Chondrocyte (in vitro differentiated cells): Measurements from ENCODE around the gene LSS. TPM values are rescaled to one million over a fixed set of nuclear protein-coding genes. Genes with fewer than 3 reads are reported as not detected.

Experiments used
- DNase-seq: peaks from one replicate; pipeline ENCODE4 v3.0.0; 2021; ENCODE audit warnings: mixed read lengths, low spot score
- H3K27ac Mint-ChIP-seq: one replicate; pipeline ENCODE4 v1.8.0; 2021; ENCODE audit warnings: mild to moderate bottlenecking, moderate library complexity, mixed read lengths; ENCODE audit not compliant: unreplicated experiment
- H3K27me3 Mint-ChIP-seq: 2 replicates; pipeline ENCODE4 v1.8.0; 2021; ENCODE audit warnings: low read depth, mixed read lengths
- H3K36me3 Mint-ChIP-seq: 2 replicates; pipeline ENCODE4 v1.8.0; 2021; ENCODE audit warnings: low read depth, mixed read lengths
- H3K4me1 Mint-ChIP-seq: 2 replicates; pipeline ENCODE4 v1.8.0; 2021; ENCODE audit warnings: low read depth, mild to moderate bottlenecking, mixed read lengths
- H3K4me3 Mint-ChIP-seq: one replicate; pipeline ENCODE4 v1.8.0; 2021; ENCODE audit warnings: mild to moderate bottlenecking, moderate library complexity, mixed read lengths; ENCODE audit not compliant: unreplicated experiment
- H3K9me3 Mint-ChIP-seq: 2 replicates; pipeline ENCODE4 v1.8.0; 2021; ENCODE audit warnings: low read depth, mixed read lengths
- total RNA-seq: library from RNA; stranded (reverse); gene quantifications from 3 replicates; pipeline ENCODE4 v1.2.1, GENCODE V29; 2021
- TF ChIP-seq, protein P1 (sequence below): fragments of 200-600 bp; sonication (generic); IDR thresholded peaks from 2 replicates; pipeline ENCODE4 v1.5.0; 2021; ENCODE audit warnings: antibody characterized with exemption, mild to moderate bottlenecking, moderate library complexity

The LSS gene
- total RNA-seq, 1 donor from 2014 or later, result 107 TPM

DNA sequence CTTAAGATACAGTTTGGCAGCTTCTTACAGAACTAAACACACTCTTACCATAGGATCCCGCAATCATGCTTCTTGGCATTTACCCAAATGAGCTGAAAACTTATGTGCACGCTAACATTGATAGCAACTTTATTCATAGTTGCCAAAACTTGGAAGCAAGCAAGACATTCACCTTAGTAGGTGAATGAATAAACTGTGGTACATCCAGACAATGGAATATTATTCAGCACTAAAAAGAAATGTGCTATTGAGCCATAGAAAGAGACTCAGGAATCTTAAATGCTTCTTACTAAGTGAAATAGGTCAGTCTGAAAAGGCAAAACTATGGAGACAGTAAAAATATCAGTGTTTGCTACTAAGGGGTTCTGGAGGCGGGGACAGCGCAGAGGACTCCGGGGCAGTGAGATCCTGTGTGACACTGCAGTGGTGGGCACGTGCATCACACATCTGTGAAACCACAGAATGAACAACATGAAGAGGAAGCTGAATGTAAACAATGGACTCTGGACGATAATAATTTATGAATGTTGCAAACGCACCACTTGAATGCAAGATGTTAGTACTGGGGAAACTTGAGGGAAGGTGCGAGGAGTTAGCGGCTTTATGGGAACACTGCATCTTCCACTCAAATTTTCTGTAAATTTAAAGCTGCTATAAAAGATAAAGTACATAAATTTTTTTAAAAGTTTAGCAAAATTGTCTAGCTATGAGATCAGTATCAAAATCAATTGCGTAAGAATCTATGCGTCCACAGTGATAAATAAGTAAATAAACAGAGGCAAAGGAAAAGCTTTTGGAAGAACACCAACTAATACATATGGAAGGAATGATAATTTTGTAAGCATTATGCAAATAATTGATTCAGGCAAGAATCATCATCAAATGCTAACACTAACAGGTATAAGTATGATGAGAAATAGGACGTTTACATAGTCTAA lies 28.9 kb downstream of the LSS start:
- TF ChIP-seq, protein P1, sequence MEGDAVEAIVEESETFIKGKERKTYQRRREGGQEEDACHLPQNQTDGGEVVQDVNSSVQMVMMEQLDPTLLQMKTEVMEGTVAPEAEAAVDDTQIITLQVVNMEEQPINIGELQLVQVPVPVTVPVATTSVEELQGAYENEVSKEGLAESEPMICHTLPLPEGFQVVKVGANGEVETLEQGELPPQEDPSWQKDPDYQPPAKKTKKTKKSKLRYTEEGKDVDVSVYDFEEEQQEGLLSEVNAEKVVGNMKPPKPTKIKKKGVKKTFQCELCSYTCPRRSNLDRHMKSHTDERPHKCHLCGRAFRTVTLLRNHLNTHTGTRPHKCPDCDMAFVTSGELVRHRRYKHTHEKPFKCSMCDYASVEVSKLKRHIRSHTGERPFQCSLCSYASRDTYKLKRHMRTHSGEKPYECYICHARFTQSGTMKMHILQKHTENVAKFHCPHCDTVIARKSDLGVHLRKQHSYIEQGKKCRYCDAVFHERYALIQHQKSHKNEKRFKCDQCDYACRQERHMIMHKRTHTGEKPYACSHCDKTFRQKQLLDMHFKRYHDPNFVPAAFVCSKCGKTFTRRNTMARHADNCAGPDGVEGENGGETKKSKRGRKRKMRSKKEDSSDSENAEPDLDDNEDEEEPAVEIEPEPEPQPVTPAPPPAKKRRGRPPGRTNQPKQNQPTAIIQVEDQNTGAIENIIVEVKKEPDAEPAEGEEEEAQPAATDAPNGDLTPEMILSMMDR, result no peak
- peaks cover 39% of the 10 kb centered on the region for H3K36me3 Mint-ChIP-seq
- no peaks in the 10 kb centered on the region for H3K9me3 Mint-ChIP-seq
- no peaks in the 10 kb centered on the region for H3K27me3 Mint-ChIP-seq
- H3K27ac Mint-ChIP-seq, result peak overlapping the region; percentile 14
- DNase-seq, result no peak
- no peak overlapping the region for H3K4me3 Mint-ChIP-seq
- H3K4me1 Mint-ChIP-seq, result no peaks in the 10 kb centered on the region

DNA sequence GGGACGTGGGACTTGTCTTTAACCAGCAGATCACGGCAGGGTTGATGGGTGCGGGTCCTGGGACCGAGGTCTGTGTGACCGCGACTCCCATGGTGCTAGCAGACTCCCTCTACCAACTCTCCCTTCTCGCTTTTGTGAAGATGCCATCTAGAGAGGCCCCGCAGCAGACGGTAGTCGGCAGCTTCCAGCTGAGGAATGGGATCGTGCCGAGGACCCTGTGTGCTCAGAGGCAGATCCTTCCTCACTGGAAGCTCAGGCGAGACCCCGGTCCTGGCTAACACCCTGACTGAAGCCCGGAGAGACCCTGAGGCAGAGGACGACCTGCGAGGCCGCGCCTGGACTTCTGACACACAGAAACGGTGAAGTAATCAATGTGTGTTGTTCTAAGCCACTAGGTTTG lies 31.8 kb downstream of the LSS start:
- H3K36me3 Mint-ChIP-seq, result peaks cover 39% of the 10 kb centered on the region
- peak; percentile 63 for DNase-seq
- no peak overlapping the region for H3K27ac Mint-ChIP-seq
- no peaks in the 10 kb centered on the region for H3K4me1 Mint-ChIP-seq
- no peaks in the 10 kb centered on the region for H3K9me3 Mint-ChIP-seq
- no peak overlapping the region for H3K4me3 Mint-ChIP-seq
- TF ChIP-seq, protein P1, result no peak
- no peaks in the 10 kb centered on the region for H3K27me3 Mint-ChIP-seq

DNA sequence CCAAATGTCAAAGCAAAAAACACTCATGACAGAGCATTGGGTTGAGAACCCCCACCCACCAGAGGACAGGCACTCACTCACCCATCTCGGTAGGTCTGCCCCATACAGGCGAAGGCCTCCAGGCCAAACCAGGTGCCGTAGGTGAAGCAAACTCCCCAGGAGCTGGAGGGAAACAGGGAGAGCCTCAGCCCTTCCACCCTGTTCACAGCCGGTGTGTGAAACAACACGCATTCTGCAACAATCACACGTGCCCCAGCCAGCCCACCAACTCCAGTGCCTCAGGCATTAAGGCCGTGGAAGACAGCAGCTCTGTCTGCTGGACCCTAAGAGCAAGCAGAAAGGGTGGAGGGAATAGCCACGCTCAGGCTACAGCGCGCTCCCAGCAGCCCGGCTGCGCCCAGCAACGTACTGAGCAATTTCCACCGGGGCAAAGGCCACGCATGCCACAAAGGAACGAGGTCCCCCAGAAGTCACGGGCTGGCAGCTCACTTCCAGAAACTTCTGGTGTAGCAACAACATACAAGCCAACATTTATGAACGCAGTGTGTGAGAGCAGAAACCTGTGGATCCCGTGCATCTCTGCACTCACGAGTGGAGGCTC lies 32.9 kb downstream of the LSS start:
- Mint-ChIP-seq H3K36me3 (peaks cover 42% of the 10 kb centered on the region), H3K9me3 (no peaks in the 10 kb centered on the region), H3K27ac (no peak overlapping the region), H3K27me3 (no peaks in the 10 kb centered on the region), H3K4me1 (peaks cover 9% of the 10 kb centered on the region), H3K4me3 (no peak overlapping the region)
- peak; percentile 58 for DNase-seq
- TF ChIP-seq, protein P1, result no peak

DNA sequence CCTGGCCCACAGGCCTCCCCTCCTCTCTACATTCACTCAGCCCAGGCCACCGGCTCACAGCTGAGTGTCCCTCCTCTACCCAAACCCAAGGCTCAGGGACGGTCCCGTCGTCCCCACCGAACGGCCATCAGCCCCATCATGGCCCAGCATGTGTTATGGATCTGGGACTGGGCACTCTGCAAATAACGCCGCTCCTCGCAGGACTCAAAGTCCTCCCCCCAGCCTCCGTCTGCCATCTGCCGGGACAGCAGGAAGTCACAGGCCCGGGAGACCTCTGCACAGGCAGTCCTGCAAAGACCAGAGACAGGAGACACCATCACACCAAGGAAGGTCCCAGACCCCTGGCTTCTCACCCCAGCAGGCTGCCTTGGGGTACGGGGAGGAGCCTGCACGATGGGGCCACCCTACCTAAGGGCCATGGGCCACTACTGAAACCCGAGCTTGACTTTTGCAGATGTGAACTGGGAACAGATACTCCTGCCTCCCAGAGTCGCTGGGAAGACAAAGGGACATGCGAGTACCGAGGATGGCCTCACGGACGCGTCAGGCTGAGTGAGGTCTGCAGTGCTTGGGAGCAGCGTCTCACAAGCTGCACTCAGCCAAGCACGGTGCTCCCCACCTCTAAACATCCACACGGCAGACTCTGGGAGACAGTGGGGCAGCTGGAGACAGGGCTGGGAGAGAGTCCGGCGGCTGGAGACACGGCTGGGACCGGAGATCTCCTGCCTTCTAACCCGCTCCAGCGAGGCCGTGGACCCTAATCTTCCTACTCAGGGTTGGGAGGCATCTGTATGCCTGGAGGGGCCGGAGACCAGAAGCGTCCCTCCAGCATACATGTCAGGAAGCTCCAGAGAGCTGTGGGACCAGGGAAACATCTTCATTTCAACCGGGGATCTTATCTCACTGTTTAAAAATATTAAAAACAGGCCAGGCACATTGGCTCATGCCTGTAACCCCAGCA lies 33.9 kb downstream of the LSS start:
- H3K36me3 Mint-ChIP-seq, result peaks cover 37% of the 10 kb centered on the region
- DNase-seq, result peak; percentile 71

More for the DNA sequence above, 33.9 kb downstream of the LSS start:
- Mint-ChIP-seq H3K4me1 (peaks cover 15% of the 10 kb centered on the region), H3K4me3 (no peak overlapping the region), H3K27ac (no peak overlapping the region), H3K27me3 (no peaks in the 10 kb centered on the region), H3K9me3 (no peaks in the 10 kb centered on the region)
- TF ChIP-seq, protein P1, result no peak
